GM12873 (cell line): ENCODE data around the gene SUSD6.

Experiments
- CTCF ChIP-seq: IDR thresholded peaks from 2 replicates; pipeline ENCODE4 v1.5.1; 2012; ENCODE audit warnings: low read depth, mild to moderate bottlenecking, moderate library complexity, low read length, control low read depth; ENCODE audit not compliant: insufficient read depth; ENCODE audit errors: missing control alignments

Gene SUSD6

GRCh38 chr14:69749956-69750355 lies 138.6 kb downstream of the SUSD6 start:
- no peak for TF ChIP-seq CTCF

DNA sequence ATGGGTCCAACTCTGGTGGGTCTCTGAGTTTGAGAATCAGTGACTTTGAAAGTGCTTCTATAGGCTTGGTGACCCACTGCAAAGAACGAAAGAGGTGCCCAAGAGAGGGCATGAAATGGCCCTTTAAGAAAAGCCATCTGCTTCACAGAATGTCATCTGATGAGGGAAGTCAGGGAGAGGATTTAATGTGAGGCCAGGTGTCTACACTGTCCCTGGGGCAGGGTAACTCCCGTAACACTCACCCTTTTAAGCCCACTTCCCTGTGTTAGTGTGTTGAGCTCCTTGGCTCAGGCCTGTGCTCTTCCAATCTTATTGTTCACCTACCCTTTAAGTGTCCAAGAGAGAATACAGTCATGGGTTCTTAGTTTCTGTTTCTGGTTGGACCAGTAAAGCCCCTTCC lies 139.1 kb downstream of the SUSD6 start:
- TF ChIP-seq CTCF: no peak

- TF ChIP-seq CTCF: no peak
These were observed 141.4 kb downstream of the SUSD6 start for GRCh38 chr14:69752773-69753172.

DNA sequence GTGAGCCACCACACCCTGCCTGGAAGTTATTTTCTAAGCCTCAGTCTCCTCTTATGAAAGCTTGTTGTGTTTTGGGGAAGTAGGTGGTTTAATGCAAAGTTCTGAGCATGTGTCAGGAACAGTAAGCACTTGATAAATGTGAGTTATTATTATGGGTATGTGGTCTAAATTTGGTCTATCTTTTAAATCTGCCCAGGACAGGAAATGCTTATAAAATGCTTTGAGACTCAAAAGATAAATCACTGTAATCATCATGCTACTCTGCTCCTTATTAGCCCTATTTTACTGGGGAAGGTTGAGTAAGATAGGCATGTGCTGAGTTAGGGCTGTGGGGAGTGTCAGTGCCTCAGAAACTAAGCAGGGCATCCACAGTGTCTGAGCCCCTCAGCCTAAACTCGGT lies 142.5 kb downstream of the SUSD6 start:
- TF ChIP-seq CTCF: no peak

DNA sequence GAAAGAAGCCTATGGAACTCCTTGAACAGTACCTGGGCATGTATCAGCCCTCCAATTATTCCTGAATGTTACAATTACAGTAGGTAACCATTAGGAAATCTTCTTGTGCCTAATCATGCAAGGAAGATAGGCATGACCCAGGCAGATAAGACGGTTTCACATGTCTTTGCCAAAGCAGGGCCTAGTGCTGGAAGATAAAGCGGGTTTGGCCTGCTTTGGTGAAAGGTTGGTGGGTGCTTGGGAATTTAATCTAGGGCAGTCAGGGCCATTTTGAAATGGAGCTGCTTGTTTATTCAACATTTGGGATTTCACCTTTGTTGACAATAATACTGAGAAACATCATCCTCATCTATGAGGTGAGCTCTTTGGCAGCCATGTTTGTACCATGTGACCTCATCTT lies 143.1 kb downstream of the SUSD6 start:
- no peak for TF ChIP-seq CTCF

DNA sequence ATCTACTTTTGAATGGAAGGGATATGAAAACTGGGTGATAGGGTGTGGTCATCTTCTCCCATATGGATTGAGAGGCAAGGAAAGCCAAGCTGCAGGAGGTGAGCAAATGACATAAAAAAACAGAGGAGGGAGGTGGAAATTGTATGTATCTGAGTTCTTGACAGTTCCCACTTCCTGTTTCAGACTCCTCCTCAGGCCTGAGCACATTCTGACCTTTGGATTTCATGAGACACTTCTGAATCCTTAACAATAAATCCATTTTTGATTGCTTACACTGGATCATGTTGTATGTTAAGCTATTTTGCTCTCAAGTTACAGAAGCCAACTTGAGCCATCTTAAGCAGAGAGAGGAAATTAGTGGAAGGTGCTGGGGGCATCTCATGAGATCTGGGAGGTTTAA lies 143.9 kb downstream of the SUSD6 start:
- TF ChIP-seq CTCF: no peak

DNA sequence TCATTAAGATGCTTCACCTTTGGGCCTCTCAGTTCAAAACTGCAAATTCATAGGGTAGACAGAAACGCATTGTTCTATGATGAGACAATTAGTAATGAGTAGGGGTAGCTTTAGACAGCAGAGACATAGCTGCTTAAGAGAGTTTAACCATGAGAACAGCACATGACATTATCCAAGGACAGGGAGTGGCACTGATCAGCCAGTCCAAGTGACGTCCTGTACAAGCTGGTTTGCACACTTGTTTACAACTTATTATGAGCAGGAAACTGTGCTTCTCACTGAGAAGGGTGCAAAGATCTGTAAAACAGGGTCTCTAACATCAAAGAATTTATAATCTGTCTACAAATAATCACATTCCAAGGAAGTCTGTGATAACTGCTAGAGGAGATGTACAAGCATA lies 144.4 kb downstream of the SUSD6 start:
- TF ChIP-seq CTCF: no peak

DNA sequence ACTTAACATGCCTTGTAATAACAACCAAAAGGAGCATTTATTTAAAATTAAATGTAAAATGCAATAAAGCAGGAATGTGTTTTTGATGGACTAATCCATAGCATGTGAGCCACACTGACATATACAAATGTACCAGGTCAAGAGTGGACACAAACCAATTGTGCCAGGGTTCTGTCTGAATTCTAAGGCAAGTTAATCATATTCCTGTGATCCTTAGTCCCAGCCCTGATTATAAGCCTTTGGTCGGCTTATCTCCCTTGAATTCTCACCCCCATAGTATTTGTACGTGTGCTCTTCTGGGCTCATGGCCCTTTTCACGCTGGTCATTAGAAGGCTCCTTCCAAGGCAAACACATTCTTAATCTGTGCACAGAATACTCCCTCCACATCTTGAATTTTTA lies 144.9 kb downstream of the SUSD6 start:
- TF ChIP-seq CTCF: no peak
